Measurements from ENCODE around the gene ABCC9.

- TF ChIP-seq, protein P1, sequence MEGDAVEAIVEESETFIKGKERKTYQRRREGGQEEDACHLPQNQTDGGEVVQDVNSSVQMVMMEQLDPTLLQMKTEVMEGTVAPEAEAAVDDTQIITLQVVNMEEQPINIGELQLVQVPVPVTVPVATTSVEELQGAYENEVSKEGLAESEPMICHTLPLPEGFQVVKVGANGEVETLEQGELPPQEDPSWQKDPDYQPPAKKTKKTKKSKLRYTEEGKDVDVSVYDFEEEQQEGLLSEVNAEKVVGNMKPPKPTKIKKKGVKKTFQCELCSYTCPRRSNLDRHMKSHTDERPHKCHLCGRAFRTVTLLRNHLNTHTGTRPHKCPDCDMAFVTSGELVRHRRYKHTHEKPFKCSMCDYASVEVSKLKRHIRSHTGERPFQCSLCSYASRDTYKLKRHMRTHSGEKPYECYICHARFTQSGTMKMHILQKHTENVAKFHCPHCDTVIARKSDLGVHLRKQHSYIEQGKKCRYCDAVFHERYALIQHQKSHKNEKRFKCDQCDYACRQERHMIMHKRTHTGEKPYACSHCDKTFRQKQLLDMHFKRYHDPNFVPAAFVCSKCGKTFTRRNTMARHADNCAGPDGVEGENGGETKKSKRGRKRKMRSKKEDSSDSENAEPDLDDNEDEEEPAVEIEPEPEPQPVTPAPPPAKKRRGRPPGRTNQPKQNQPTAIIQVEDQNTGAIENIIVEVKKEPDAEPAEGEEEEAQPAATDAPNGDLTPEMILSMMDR (IDR thresholded peaks at IDR 0.05), result no peak
- TF ChIP-seq POLR2A (IDR thresholded peaks at IDR 0.05), result no peak
Observed at GRCh38 chr12:21852251-21852650, 89.0 kb downstream of the ABCC9 start.
